Smooth muscle cell (in vitro differentiated cells): ENCODE data around the gene TBC1D22B. TPM values are rescaled to one million over a fixed set of nuclear protein-coding genes. Genes with fewer than 3 reads are reported as not detected.

Experiments
- DNase-seq: peaks from one replicate; lab custom pipeline; 2025; ENCODE audit not compliant: unreplicated experiment; lab: John Stamatoyannopoulos, UW
- H2AFZ ChIP-seq: fragments of 200-600 bp; sonication (generic); 2 replicates; pipeline ENCODE4 v1.6.0; 2016; ENCODE audit warnings: antibody characterized with exemption, low read depth, mild to moderate bottlenecking
- H3F3A ChIP-seq: fragments of 200-600 bp; sonication (generic); 2 replicates; pipeline ENCODE4 v1.6.0; 2017; ENCODE audit warnings: antibody characterized with exemption, low read depth
- H3K27ac ChIP-seq: fragments of 200-600 bp; sonication (generic); 2 replicates; pipeline ENCODE4 v1.5.1; 2016; ENCODE audit warnings: low read depth, mild to moderate bottlenecking
- H3K27me3 ChIP-seq: fragments of 200-600 bp; sonication (generic); 2 replicates; pipeline ENCODE4 v1.6.1; 2016; ENCODE audit warnings: low read depth, mild to moderate bottlenecking
- H3K36me3 ChIP-seq: fragments of 200-600 bp; sonication (generic); 2 replicates; pipeline ENCODE4 v1.5.1; 2016; ENCODE audit warnings: low read depth
- H3K4me1 ChIP-seq: fragments of 200-600 bp; sonication (generic); 2 replicates; pipeline ENCODE4 v1.5.1; 2016; ENCODE audit warnings: low read depth
- H3K4me2 ChIP-seq: fragments of 200-600 bp; sonication (generic); 2 replicates; pipeline ENCODE4 v1.6.0; 2016; ENCODE audit warnings: mild to moderate bottlenecking
- H3K4me3 ChIP-seq: fragments of 200-600 bp; sonication (generic); 2 replicates; pipeline ENCODE4 v1.5.1; 2016; ENCODE audit warnings: mild to moderate bottlenecking
- H3K79me2 ChIP-seq: fragments of 200-600 bp; sonication (generic); 2 replicates; pipeline ENCODE4 v1.6.0; 2016; ENCODE audit warnings: low read depth, mild to moderate bottlenecking
- H3K9ac ChIP-seq: fragments of 200-600 bp; sonication (generic); 2 replicates; pipeline ENCODE4 v1.6.0; 2016; ENCODE audit warnings: low read depth
- H3K9me3 ChIP-seq: fragments of 200-600 bp; sonication (generic); replicated peaks from 2 replicates; pipeline ENCODE4 v1.5.1; 2016; ENCODE audit warnings: low read depth
- H4K20me1 ChIP-seq: fragments of 200-600 bp; sonication (generic); 2 replicates; pipeline ENCODE4 v1.6.0; 2016; ENCODE audit warnings: low read depth
- WGBS: methylation state at CpG from one replicate; pipeline ENCODE4 v1.1.7; 2016; ENCODE audit warnings: low lambda C conversion rate; 5-methylcytosine and 5-hydroxymethylcytosine counted together
- polyA plus RNA-seq: library from polyadenylated mRNA; unstranded; fragments of >200 nt; fragmentation: Nextera tagmentation; extraction: Ambion mirVana; gene quantifications from 2 replicates; pipeline ENCODE4 v1.2.1, GENCODE V29; 2016
- total RNA-seq: library from RNA; depleted of rRNA; stranded (reverse); fragments of >200 nt; gene quantifications from 2 replicates; pipeline ENCODE4 v1.2.3, GENCODE V29; 2014
- TF ChIP-seq, protein P1 (sequence below): fragments of 200-600 bp; sonication (generic); IDR thresholded peaks from 2 replicates; pipeline ENCODE4 v1.5.1; 2017; ENCODE audit warnings: borderline replicate concordance, mild to moderate bottlenecking, antibody characterized with exemption; ENCODE audit not compliant: insufficient read depth, poor library complexity, severe bottlenecking

The TBC1D22B gene
- total and polyA plus RNA-seq, 2 experiments from 2014 or later, result 5.6 to 7.2 TPM

DNA sequence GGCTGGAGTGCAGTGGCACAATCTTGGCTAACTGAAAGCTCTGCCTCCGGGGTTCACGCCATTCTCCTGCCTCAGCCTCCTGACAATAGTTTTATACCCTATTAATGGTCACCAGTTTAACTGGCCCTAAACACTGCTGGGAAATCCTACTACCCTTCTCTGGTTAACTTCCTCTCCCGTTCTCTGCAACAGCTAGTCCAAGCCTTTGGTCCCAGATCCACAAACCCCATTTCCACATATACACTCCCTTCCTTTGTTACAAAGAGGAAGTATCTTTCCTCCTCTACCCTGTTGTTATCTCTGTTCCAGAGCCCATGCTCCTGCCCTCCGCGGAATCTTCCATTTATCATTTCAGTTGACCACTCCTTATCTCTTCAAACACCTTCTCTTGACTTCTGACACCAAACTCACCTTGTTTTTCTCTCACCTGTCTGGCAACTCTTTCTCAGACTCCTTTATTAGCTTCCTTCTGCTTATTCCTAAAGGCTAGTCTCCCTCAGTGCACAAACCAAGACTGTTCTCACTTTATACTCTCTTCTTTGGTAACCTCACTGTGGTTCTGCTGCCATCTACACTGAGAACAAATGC lies 25.0 kb upstream of the TBC1D22B start:
- Histone ChIP-seq H2AFZ (no peak overlapping the region), H3K4me2 (no peak overlapping the region), H3K9ac (no peak overlapping the region), H4K20me1 (no peaks in the 10 kb centered on the region), H3K4me1 (no peaks in the 10 kb centered on the region), H3K4me3 (no peak overlapping the region), H3K79me2 (no peaks in the 10 kb centered on the region), H3K27me3 (no peaks in the 10 kb centered on the region), H3K27ac (no peak overlapping the region), H3K36me3 (no peaks in the 10 kb centered on the region), H3F3A (no peaks in the 10 kb centered on the region), H3K9me3 (no peaks in the 10 kb centered on the region)
- DNase-seq, result no peak
- 88% methylated on average over 5 of the region's 5 CpGs for WGBS
- TF ChIP-seq, protein P1, sequence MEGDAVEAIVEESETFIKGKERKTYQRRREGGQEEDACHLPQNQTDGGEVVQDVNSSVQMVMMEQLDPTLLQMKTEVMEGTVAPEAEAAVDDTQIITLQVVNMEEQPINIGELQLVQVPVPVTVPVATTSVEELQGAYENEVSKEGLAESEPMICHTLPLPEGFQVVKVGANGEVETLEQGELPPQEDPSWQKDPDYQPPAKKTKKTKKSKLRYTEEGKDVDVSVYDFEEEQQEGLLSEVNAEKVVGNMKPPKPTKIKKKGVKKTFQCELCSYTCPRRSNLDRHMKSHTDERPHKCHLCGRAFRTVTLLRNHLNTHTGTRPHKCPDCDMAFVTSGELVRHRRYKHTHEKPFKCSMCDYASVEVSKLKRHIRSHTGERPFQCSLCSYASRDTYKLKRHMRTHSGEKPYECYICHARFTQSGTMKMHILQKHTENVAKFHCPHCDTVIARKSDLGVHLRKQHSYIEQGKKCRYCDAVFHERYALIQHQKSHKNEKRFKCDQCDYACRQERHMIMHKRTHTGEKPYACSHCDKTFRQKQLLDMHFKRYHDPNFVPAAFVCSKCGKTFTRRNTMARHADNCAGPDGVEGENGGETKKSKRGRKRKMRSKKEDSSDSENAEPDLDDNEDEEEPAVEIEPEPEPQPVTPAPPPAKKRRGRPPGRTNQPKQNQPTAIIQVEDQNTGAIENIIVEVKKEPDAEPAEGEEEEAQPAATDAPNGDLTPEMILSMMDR, result no peak

DNA sequence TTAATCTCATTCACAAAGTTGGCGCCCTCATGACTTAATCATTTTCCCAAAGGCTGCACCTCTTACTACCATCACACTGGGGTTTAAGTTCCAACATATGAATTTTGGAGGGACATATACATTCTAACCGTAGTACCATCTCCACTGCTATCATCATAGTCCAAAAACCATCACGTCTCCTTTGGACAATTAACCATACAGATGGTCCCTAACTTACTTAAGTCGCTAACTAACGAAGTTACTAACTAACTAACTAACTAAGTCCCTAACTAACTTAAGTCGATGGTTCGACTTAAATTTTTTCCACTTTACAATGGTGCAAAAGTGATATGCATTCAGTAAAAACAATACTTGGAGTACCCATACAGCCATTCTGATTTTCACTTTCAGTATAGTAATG lies 24.0 kb upstream of the TBC1D22B start:
- TF ChIP-seq, protein P1, result no peak
- WGBS, result 90% methylated on average over 7 of the region's 7 CpGs
- no peaks in the 10 kb centered on the region for H3F3A ChIP-seq
- DNase-seq, result no peak
- H2AFZ ChIP-seq, result no peak overlapping the region
- no peak overlapping the region for H3K9ac ChIP-seq
- no peaks in the 10 kb centered on the region for H3K4me1 ChIP-seq
- no peak overlapping the region for H3K4me2 ChIP-seq
- H3K36me3 ChIP-seq, result no peaks in the 10 kb centered on the region
- no peak overlapping the region for H3K27ac ChIP-seq
- H3K79me2 ChIP-seq, result no peaks in the 10 kb centered on the region
- H3K9me3 ChIP-seq, result no peaks in the 10 kb centered on the region
- H4K20me1 ChIP-seq, result no peaks in the 10 kb centered on the region
- H3K27me3 ChIP-seq, result no peaks in the 10 kb centered on the region
- no peak overlapping the region for H3K4me3 ChIP-seq

GRCh38 chr6:37236921-37237320 lies 20.7 kb upstream of the TBC1D22B start:
- peaks cover 24% of the 10 kb centered on the region for H3F3A ChIP-seq
- WGBS, result 65% methylated on average over 2 of the region's 2 CpGs
- no peaks in the 10 kb centered on the region for H3K9me3 ChIP-seq
- H2AFZ ChIP-seq, result no peak overlapping the region
- peaks cover 4% of the 10 kb centered on the region for H3K4me1 ChIP-seq
- no peaks in the 10 kb centered on the region for H3K27me3 ChIP-seq
- H3K4me2 ChIP-seq, result no peak overlapping the region
- peak overlapping the region; percentile 3 for H3K27ac ChIP-seq
- H3K36me3 ChIP-seq, result no peaks in the 10 kb centered on the region
- TF ChIP-seq, protein P1, result no peak
- H3K4me3 ChIP-seq, result no peak overlapping the region
- no peak overlapping the region for H3K9ac ChIP-seq
- no peaks in the 10 kb centered on the region for H4K20me1 ChIP-seq
- no peak for DNase-seq
- no peaks in the 10 kb centered on the region for H3K79me2 ChIP-seq

DNA sequence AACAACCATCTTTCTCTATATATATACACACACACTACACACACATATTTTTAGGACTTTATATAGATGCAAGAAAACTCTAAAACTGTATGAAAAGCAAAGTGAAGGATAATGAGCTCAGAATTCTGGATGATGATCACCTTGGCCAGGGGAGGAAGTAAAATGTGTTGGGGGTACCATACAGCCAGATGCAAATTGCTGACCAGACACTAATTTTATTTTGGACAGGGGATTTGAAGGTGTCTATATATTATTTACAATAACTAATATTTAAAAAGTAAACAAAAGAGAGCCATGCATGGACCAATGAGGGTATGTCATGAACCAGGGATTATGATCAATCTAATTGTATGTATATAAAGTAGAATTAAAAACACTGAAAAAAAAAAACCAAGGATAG lies 19.8 kb upstream of the TBC1D22B start:
- Histone ChIP-seq H3K9ac (no peak overlapping the region), H3K4me2 (no peak overlapping the region), H3K4me3 (no peak overlapping the region), H3K36me3 (no peaks in the 10 kb centered on the region), H3F3A (peaks cover 28% of the 10 kb centered on the region), H3K27me3 (no peaks in the 10 kb centered on the region), H3K27ac (no peak overlapping the region), H3K4me1 (peaks cover 4% of the 10 kb centered on the region), H3K9me3 (no peaks in the 10 kb centered on the region), H3K79me2 (no peaks in the 10 kb centered on the region), H4K20me1 (no peaks in the 10 kb centered on the region), H2AFZ (no peak overlapping the region)
- TF ChIP-seq, protein P1, result no peak
- DNase-seq, result no peak
